H9 (cell line): ENCODE data around the gene OR6B3. TPM values are rescaled to one million over a fixed set of nuclear protein-coding genes. Genes with fewer than 3 reads are reported as not detected.

ENCODE experiments used
- DNase-seq: peaks from one replicate; pipeline ENCODE4 v3.0.0-alpha.2; 2017
- H2AFZ ChIP-seq: one replicate; pipeline ENCODE4 v1.6.1; 2013; ENCODE audit warnings: mild to moderate bottlenecking, low read length, control low read depth, moderate library complexity
- H2AK5ac ChIP-seq: 2 replicates; pipeline ENCODE4 v1.6.1; 2013; ENCODE audit warnings: low read length, control low read depth, mixed read lengths; ENCODE audit not compliant: insufficient read length
- H2BK120ac ChIP-seq: one replicate; pipeline ENCODE4 v1.6.1; 2013; ENCODE audit warnings: low read depth, mild to moderate bottlenecking, low read length, control low read depth, inconsistent platforms; ENCODE audit not compliant: poor library complexity, severe bottlenecking
- H2BK12ac ChIP-seq: 2 replicates; pipeline ENCODE4 v1.6.1; 2013; ENCODE audit warnings: low read length, control low read depth, mixed read lengths, low read depth; ENCODE audit not compliant: insufficient read length
- H2BK15ac ChIP-seq: 2 replicates; pipeline ENCODE4 v1.6.1; 2013; ENCODE audit warnings: low read depth, low read length, control low read depth
- H2BK20ac ChIP-seq: one replicate; pipeline ENCODE4 v1.6.1; 2013; ENCODE audit warnings: low read depth, mild to moderate bottlenecking, low read length, control low read depth, inconsistent platforms; ENCODE audit not compliant: poor library complexity, severe bottlenecking
- H2BK5ac ChIP-seq: 2 replicates; pipeline ENCODE4 v1.6.1; 2013; ENCODE audit warnings: low read length, control low read depth, mixed read lengths; ENCODE audit not compliant: insufficient read length
- H3K14ac ChIP-seq: 2 replicates; pipeline ENCODE4 v1.6.1; 2013; ENCODE audit warnings: low read length, control low read depth; ENCODE audit not compliant: insufficient read depth
- H3K18ac ChIP-seq: 2 replicates; pipeline ENCODE4 v1.6.1; 2013; ENCODE audit warnings: low read depth, mild to moderate bottlenecking, mixed read lengths, low read length, control low read depth; ENCODE audit not compliant: insufficient read length
- H3K23ac ChIP-seq: 2 replicates; pipeline ENCODE4 v1.6.1; 2013; ENCODE audit warnings: low read length, control low read depth, mixed read lengths, low read depth; ENCODE audit not compliant: insufficient read length
- H3K23me2 ChIP-seq: 2 replicates; pipeline ENCODE4 v1.6.1; 2013; ENCODE audit warnings: low read depth, mild to moderate bottlenecking, mixed read lengths, low read length, control low read depth; ENCODE audit not compliant: insufficient read length, poor library complexity, severe bottlenecking
- H3K27ac ChIP-seq: 2 replicates; pipeline ENCODE4 v1.5.1; 2013; ENCODE audit warnings: low read length, control low read depth, mixed read lengths, low read depth; ENCODE audit not compliant: insufficient read length
- H3K27me3 ChIP-seq: 2 replicates; pipeline ENCODE4 v1.6.1; 2013; ENCODE audit warnings: low read length, control low read depth, inconsistent platforms; ENCODE audit not compliant: insufficient read depth
- H3K4ac ChIP-seq: 2 replicates; pipeline ENCODE4 v1.6.1; 2013; ENCODE audit warnings: low read depth, mild to moderate bottlenecking, control low read depth, inconsistent platforms, low read length, moderate library complexity
- H3K4me1 ChIP-seq: 2 replicates; pipeline ENCODE4 v1.6.1; 2013; ENCODE audit warnings: low read length, control low read depth, inconsistent platforms; ENCODE audit not compliant: insufficient read depth
- H3K4me2 ChIP-seq: 2 replicates; pipeline ENCODE4 v1.6.1; 2013; ENCODE audit warnings: low read length, control low read depth, mixed read lengths; ENCODE audit not compliant: insufficient read length, insufficient read depth
- H3K56ac ChIP-seq: 2 replicates; pipeline ENCODE4 v1.6.1; 2013; ENCODE audit warnings: low read depth, mild to moderate bottlenecking, mixed read lengths, low read length, control low read depth; ENCODE audit not compliant: insufficient read length
- H3K79me1 ChIP-seq: 2 replicates; pipeline ENCODE4 v1.6.1; 2013; ENCODE audit warnings: low read depth, mild to moderate bottlenecking, moderate library complexity, low read length, control low read depth, inconsistent platforms; ENCODE audit not compliant: insufficient read depth, poor library complexity, severe bottlenecking
- H3K79me2 ChIP-seq: 2 replicates; pipeline ENCODE4 v1.6.1; 2013; ENCODE audit warnings: low read length, control low read depth, inconsistent platforms; ENCODE audit not compliant: insufficient read depth
- H3K9ac ChIP-seq: 2 replicates; pipeline ENCODE4 v1.6.1; 2013; ENCODE audit warnings: low read length, control low read depth, mixed read lengths; ENCODE audit not compliant: insufficient read length; ENCODE audit errors: extremely low read depth
- H3K9me3 ChIP-seq: one replicate; pipeline ENCODE4 v1.6.1; 2013; ENCODE audit warnings: low read depth, low read length, inconsistent platforms; ENCODE audit not compliant: control insufficient read depth
- H3T11ph ChIP-seq: one replicate; pipeline ENCODE4 v1.6.1; 2013; ENCODE audit warnings: mild to moderate bottlenecking, low read length, control low read depth, inconsistent platforms
- H4K20me1 ChIP-seq: one replicate; pipeline ENCODE4 v1.6.1; 2013; ENCODE audit not compliant: control insufficient read depth, insufficient read length, insufficient read depth
- H4K5ac ChIP-seq: 2 replicates; pipeline ENCODE4 v1.6.1; 2013; ENCODE audit warnings: low read depth, mild to moderate bottlenecking, mixed read lengths, low read length, control low read depth; ENCODE audit not compliant: insufficient read length
- H4K8ac ChIP-seq: replicated peaks from 2 replicates; pipeline ENCODE4 v1.6.1; 2013; ENCODE audit warnings: low read length, control low read depth, mixed read lengths, low read depth; ENCODE audit not compliant: insufficient read length
- H4K91ac ChIP-seq: 2 replicates; pipeline ENCODE4 v1.6.1; 2013; ENCODE audit warnings: low read depth, mild to moderate bottlenecking, moderate library complexity, mixed read lengths, low read length, control low read depth; ENCODE audit not compliant: insufficient read length
- H3K27ac Mint-ChIP-seq, 3 experiments: 2 replicates in 2 of 3; 3 replicates in 1 of 3; pipeline ENCODE4 v1.8.0; 2020 to 2021; ENCODE audit warnings: mixed read lengths in 3 of 3, mild to moderate bottlenecking in 1 of 3, moderate library complexity in 1 of 3
- H3K27me3 Mint-ChIP-seq: 2 replicates; pipeline ENCODE4 v1.8.0; 2021; ENCODE audit warnings: low read depth, mild to moderate bottlenecking, moderate library complexity, mixed read lengths
- H3K36me3 Mint-ChIP-seq, 3 experiments: 2 replicates in 2 of 3; 3 replicates in 1 of 3; pipeline ENCODE4 v1.8.0; 2020 to 2021; ENCODE audit warnings: low read depth in 3 of 3, mixed read lengths in 3 of 3; ENCODE audit not compliant: insufficient read depth in 1 of 3
- H3K4me1 Mint-ChIP-seq, 2 experiments: 2 replicates each; pipeline ENCODE4 v1.8.0; 2020; ENCODE audit warnings: mixed read lengths in 2 of 2
- H3K4me3 Mint-ChIP-seq, 2 experiments: 2 replicates in 1 of 2; 3 replicates in 1 of 2; pipeline ENCODE4 v1.8.0; 2020 to 2021; ENCODE audit warnings: mild to moderate bottlenecking in 2 of 2, mixed read lengths in 2 of 2, moderate library complexity in 1 of 2
- H3K9me3 Mint-ChIP-seq, 2 experiments: 2 replicates in 1 of 2; 3 replicates in 1 of 2; pipeline ENCODE4 v1.8.0; 2020; ENCODE audit warnings: mild to moderate bottlenecking in 2 of 2, mixed read lengths in 2 of 2, moderate library complexity in 1 of 2
- WGBS: extraction: QIAGEN DNeasy Blood & Tissue Kit; methylation state at CpG from one replicate; pipeline ENCODE4 v1.1.7; 2013; ENCODE audit warnings: missing lambda C conversion rate, low lambda C conversion rate, mixed read lengths; ENCODE audit not compliant: insufficient read length; ENCODE audit errors: extremely low coverage; 5-methylcytosine and 5-hydroxymethylcytosine counted together
- total RNA-seq: library from RNA; stranded (reverse); gene quantifications from 2 replicates; pipeline ENCODE4 v1.2.1, GENCODE V29; 2021
- TF ChIP-seq, protein P1 (sequence below): fragments of 200-600 bp; sonication (generic); conservative IDR thresholded peaks from 3 replicates; pipeline ENCODE4 v1.8.0; 2021; ENCODE audit warnings: antibody characterized with exemption, mild to moderate bottlenecking

Gene OR6B3
- total RNA-seq, 1 experiment from 2014 or later = not detected

GRCh38 chr2:240064898-240065297, 11.6 kb upstream of the OR6B3 start:
- H3K4me3 Mint-ChIP-seq = no peak overlapping the region
- H3K4me2 ChIP-seq = no peak overlapping the region

More at GRCh38 chr2:240064898-240065297, 11.6 kb upstream of the OR6B3 start:
- Mint-ChIP-seq H3K36me3 (no peaks in the 10 kb centered on the region), H3K4me1 (peaks cover 11 to 13% of the 10 kb centered on the region in 2 experiments), H3K9me3 (peaks cover 0 to 2% of the 10 kb centered on the region in 2 experiments; a peak in 2 of 5 replicates), H3K27me3 (no peaks in the 10 kb centered on the region), H3K27ac (no peak overlapping the region)
- Histone ChIP-seq H2BK15ac (no peak overlapping the region), H3K9me3 (no peaks in the 10 kb centered on the region), H2BK12ac (no peak overlapping the region), H3K79me2 (no peaks in the 10 kb centered on the region), H3T11ph (no peak overlapping the region), H3K27ac (no peak overlapping the region), H3K9ac (no peak overlapping the region), H3K79me1 (no peaks in the 10 kb centered on the region), H3K27me3 (no peaks in the 10 kb centered on the region), H2AFZ (no peak overlapping the region), H2AK5ac (no peak overlapping the region), H2BK20ac (no peak overlapping the region), H3K56ac (no peak overlapping the region), H4K91ac (no peak overlapping the region), H3K4ac (no peak overlapping the region), H3K14ac (no peak overlapping the region), H4K8ac (no peak overlapping the region), H3K4me1 (0 out of 2 replicates have a peak, but pooled peaks cover 2% of the 10 kb centered on the region), H2BK120ac (no peak overlapping the region), H2BK5ac (no peak overlapping the region), H4K5ac (no peak overlapping the region), H3K18ac (no peak overlapping the region), H4K20me1 (no peaks in the 10 kb centered on the region), H3K23ac (no peak overlapping the region), H3K23me2 (no peaks in the 10 kb centered on the region)
- DNase-seq = no peak
- WGBS = no CpG with 5 or more reads among the region's 4 CpGs
- TF ChIP-seq, protein P1, sequence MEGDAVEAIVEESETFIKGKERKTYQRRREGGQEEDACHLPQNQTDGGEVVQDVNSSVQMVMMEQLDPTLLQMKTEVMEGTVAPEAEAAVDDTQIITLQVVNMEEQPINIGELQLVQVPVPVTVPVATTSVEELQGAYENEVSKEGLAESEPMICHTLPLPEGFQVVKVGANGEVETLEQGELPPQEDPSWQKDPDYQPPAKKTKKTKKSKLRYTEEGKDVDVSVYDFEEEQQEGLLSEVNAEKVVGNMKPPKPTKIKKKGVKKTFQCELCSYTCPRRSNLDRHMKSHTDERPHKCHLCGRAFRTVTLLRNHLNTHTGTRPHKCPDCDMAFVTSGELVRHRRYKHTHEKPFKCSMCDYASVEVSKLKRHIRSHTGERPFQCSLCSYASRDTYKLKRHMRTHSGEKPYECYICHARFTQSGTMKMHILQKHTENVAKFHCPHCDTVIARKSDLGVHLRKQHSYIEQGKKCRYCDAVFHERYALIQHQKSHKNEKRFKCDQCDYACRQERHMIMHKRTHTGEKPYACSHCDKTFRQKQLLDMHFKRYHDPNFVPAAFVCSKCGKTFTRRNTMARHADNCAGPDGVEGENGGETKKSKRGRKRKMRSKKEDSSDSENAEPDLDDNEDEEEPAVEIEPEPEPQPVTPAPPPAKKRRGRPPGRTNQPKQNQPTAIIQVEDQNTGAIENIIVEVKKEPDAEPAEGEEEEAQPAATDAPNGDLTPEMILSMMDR = no peak
